GM11168 (cell line): ENCODE results near the gene IGFLR1.

Experiments used
- in situ Hi-C: fragments of 300-500 bp; cut with MboI; formaldehyde crosslinking; loops from one replicate; pipeline ENCODE4 v1.12.0; 2022; ENCODE audit warnings: low sequenced_read_pairs; ENCODE audit not compliant: unreplicated experiment

IGFLR1 gene, protein sequence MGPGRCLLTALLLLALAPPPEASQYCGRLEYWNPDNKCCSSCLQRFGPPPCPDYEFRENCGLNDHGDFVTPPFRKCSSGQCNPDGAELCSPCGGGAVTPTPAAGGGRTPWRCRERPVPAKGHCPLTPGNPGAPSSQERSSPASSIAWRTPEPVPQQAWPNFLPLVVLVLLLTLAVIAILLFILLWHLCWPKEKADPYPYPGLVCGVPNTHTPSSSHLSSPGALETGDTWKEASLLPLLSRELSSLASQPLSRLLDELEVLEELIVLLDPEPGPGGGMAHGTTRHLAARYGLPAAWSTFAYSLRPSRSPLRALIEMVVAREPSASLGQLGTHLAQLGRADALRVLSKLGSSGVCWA

DNA sequence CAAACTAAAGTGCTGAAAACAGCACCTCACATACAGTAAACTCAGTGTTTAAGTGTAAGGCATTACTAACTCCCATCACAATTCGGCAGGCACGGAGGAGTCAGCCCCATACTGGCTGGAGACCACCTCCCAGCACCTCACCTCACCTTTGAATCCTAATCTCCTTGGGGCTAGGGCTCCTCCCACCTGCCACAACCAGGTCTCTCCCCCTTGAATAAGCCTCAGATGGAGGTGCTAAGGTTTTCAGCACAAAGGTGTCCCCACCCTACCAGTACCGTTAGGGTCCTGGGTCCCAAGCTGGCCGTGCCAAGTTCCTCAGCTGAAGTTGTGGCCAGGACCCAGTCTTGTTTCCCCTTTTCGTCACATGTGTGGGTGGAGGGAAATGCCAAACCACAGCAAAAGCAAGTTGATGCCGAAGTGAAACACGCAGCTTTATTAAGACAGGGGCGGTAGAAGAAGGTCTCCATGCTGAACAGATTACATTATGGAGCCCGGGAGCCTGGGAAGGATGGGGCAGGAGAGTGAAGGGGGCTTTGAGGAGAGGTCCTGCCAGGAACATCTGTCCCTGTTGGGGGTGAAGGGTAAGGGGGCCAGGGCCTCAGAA lies at the start of gene IGFLR1:
Gene IGFLR1, minus strand, starts transcription at position 332 of the 604 bp plus-strand sequence. CDS start 1,272 bp downstream, outside the sequence.
- in situ Hi-C loops: no loop called here

DNA sequence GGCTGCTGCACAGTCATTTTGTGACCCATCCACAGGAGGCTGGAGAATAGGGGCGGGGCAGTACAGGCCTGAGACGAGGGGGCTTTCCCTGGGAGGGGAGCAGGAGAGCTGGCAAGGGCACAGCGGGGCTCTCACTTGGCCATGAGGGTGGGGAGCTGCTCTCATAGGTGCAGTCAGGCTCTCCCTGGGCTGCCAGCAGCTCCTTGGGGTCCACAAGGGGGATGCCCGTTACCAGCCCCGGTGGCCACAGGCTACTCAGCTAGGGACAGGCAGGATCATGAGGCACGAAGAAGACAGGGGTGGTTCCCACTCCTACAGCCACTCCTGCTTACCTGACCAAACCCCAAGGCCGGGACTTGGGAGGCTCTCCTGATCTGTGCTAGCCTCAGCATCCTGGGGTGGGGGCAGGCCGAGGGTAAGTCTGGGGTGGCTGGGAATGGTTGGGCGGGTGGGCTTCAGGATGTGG lies 49.6 kb upstream of the IGFLR1 start:
- in situ Hi-C loops: no loop called here

DNA sequence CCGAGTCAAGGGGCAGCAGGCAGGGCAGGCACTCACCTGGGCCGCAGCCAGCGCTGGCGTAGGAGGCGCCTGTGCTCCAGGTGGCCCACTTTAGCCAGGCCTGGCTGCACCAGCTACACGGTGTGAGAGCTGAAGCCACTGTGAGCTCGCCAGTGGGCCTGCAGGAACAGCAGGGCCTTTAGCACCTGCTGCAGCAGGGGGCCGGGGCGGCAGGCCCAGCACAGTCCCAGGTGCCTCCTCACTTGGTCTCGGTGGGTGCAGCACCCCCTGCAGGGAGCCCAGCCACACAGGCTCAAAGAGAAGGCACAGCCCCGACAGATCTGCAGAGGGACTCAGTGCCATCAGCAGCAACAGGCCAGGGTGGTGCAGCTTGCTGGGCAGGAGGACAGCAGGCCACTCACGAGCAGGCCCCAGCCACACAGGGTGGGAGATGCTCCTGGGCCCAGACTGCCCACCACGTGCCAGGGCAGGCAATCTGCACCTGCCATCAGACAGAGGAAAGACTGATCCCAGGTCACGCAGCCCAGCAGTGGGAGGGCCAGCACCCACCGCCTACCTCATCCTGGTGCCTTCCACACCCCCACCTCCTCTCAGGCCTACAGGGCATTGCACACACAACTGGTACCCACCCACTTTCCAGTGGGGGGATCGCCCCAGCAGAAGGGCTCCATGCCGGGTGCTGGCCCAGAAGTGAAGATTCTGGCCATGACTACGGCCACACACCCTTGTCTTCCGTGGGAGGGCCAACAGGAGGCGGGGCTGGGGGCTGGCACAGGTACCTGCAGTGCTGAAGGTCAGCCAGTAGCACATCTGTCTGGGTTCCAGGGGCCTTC lies 48.9 kb upstream of the IGFLR1 start:
- in situ Hi-C loops: no loop called here

DNA sequence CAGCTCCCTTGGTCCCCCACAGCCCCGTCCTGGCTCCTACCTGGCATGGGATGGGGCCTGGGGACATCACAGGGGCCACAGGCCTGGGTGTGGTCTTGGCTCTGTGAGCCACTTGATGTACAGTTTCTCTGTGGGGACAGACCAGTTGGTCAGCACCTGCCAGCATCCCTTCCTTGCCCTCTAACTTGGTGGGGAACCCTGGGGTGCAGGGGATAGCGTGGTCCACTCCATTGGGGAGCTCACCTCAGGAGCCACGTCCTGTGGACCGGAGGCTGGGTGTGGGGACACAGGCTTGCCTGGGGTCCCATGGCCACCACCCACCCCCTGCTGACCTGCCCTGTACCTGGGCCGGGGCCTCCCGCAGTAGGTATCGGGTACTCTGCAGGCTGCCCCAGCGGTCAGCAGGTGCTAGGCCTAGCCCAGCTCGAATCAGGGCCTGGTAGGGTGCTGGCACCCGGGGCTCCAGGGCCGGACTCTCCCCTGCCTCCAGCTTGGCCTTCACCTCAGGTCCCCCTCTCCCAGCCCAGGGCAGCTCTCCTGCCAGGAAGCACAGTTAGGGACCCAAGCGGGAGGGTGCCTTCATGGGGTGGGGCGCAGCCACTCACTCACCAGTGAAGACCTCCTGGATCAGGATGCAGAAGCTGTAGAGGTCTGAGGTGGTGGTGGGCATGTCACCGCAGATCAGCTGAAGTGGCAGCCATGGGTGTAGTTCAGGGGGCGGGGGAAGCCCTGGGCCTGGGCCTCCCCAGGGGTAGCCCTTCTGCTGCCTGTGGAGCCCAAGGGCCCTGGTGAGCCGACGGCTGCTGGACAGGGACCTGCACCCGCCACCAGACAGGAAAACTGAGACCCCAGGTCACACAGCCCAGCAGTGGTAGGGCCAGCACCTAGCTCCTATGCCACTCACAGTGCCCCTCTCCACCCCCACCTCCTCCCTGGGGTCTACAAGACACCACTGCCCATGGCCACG lies 48.0 kb upstream of the IGFLR1 start:
- in situ Hi-C loops: no loop called here

DNA sequence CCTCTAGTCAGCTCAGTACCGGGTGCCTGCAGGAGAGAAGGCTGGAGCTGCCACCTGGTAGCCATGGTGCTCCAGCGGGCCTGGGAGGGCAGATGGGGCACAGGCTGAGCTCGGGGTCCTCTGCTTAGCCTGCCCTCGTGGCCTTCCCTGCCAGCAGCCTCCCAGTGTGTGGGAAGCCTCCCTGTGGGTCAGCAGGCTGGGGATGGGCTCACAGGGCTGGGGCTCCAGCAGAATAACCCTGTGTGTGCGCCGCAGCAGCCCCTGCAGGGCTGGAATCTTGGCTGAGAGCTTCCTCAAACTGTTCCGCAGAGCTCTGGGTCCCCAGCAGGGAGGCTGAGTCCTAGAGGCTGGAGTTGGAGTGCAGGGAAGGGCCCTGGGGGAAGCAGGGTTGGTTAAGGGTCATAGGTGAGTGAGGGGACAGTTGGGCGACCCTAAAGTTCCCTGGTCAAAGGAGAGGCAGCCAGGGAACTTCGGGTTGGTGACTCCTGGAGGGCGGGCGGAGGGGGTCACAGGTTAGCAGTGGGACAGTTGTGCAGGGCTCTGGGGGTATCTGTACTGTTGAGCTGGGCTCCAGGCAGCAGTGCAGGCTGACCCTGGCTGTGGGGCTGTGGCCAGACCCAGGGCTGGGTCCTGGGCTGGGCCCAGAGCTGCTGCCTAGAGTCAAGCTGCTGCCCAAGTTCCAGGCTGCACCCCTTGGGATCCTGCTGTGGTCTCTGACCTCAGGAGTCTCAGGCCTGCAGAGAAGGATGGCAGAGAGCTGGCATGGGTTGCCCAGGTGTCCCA lies 47.1 kb upstream of the IGFLR1 start:
- in situ Hi-C loops: no loop called here

DNA sequence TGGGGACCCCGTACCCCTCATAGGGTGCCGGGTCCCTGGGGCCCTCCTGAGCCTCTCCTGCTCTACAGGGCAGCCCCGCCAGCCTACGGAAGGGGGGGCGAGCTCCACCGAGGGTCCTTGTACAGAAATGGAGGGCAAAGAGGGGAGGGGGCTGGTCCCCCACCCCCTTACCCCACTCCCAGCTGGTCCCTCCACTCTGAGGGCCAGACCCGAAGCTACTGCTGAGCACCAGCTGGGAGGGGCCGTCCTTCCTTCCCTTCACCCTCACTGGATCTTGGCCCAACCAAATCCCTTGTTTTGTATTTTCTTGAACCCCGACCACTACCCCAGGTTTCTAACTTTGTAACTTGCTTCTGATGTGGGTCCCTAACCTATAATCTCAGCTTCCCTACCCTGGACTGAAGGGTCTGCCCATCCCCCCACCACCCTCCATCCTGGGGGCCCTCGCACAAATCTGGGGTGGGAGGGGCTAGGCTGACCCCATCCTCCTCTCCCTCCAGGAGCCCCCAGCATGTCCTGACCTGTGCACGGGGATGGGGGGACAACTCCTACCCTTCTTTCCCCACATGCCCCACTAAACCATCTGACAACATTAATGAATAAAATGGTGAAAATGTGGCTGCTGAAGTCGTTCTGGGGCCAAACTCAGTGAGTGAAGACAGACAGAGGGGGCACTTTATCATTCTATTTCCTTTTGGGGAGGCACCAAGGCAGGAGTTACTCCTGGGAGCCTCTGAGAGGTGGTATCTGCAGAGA lies 46.1 kb upstream of the IGFLR1 start:
- in situ Hi-C loops: no loop called here

DNA sequence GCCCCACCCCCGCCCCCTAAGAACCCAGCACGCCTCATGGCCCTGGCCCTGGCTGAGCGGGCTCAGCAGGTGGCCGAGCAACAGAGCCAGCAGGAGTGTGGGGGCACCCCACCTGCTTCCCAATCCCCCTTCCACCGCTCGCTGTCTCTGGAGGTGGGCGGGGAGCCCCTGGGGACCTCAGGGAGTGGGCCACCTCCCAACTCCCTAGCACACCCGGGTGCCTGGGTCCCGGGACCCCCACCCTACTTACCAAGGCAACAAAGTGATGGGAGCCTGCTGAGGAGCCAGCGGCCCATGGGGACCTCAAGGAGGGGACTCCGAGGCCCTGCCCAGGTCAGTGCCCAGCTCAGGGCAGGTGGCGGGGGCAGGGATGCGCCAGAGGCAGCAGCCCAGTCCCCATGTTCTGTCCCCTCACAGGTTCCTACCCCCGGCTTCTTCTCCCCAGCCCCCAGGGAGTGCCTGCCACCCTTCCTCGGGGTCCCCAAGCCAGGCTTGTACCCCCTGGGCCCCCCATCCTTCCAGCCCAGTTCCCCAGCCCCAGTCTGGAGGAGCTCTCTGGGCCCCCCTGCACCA lies 45.1 kb upstream of the IGFLR1 start:
- in situ Hi-C loops: no loop called here

DNA sequence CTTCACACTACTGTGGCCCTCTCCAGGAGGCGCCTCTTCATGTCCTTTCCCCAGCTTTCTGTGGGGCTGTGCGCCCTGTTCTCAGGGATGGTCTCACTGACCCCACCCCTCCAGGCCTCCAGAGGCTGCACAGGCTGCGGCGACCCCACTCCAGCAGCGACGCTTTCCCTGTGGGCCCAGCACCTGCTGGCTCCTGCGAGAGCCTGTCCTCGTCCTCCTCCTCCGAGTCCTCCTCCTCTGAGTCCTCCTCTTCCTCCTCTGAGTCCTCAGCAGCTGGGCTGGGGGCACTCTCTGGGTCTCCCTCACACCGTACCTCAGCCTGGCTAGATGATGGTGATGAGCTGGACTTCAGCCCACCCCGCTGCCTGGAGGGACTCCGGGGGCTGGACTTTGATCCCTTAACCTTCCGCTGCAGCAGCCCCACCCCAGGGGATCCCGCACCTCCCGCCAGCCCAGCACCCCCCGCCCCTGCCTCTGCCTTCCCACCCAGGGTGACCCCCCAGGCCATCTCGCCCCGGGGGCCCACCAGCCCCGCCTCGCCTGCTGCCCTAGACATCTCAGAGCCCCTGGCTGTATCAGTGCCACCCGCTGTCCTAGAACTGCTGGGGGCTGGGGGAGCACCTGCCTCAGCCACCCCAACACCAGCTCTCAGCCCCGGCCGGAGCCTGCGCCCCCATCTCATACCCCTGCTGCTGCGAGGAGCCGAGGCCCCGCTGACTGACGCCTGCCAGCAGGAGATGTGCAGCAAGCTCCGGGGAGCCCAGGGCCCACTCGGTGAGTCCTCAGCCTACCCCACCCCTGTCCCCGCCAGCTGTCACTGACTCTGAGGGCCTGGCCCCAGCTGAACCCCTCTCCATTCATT lies 44.3 kb upstream of the IGFLR1 start:
- in situ Hi-C loops: no loop called here

DNA sequence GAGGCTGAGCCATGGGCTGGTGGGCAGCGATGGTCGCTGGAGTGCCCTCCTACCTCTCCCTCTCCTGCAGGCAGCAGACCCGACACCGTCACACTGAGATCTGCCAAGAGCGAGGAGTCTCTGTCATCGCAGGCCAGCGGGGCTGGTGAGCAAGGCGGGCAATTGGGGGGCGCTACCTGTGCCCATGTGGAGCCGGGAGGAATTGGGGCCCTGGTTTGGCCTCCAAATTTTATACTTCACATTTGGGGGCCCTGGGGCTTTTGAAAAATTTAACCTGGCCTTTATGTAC lies 43.0 kb upstream of the IGFLR1 start:
- in situ Hi-C loops: no loop called here

DNA sequence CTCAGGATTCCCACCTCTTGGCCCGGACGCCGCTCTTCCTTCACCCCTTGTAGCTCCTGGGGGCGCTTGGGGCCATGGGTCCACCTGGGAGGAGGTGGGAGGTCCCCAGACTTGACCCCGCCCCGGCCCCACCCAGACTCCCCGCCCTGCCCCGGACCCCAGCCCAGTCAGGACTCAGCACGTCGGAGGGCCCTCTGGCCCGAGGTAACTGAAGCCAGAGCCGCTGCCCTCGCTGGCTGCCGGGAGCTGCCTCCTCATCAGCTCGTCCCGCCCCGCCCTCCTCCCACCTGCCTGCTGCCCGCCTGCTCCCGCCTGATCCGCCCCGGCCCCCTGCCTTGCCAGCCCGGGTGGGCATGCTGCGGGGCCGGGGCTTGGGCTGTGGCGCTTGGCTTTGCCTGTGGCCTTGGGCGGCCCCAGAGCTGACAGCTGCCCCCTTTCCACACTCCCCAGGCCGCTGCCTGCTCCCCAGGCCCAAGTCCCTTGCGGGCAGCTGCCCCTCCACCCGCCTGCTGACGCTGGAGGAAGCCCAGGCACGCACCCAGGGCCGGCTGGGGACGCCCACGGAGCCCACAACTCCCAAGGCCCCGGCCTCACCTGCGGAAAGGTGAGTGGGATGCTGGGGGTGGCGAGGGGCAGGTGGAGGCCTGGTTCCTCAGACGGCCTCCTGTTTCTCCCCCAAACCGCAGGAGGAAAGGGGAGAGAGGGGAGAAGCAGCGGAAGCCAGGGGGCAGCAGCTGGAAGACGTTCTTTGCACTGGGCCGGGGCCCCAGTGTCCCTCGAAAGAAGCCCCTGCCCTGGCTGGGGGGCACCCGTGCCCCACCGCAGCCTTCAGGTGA lies 42.5 kb upstream of the IGFLR1 start:
- in situ Hi-C loops: no loop called here

DNA sequence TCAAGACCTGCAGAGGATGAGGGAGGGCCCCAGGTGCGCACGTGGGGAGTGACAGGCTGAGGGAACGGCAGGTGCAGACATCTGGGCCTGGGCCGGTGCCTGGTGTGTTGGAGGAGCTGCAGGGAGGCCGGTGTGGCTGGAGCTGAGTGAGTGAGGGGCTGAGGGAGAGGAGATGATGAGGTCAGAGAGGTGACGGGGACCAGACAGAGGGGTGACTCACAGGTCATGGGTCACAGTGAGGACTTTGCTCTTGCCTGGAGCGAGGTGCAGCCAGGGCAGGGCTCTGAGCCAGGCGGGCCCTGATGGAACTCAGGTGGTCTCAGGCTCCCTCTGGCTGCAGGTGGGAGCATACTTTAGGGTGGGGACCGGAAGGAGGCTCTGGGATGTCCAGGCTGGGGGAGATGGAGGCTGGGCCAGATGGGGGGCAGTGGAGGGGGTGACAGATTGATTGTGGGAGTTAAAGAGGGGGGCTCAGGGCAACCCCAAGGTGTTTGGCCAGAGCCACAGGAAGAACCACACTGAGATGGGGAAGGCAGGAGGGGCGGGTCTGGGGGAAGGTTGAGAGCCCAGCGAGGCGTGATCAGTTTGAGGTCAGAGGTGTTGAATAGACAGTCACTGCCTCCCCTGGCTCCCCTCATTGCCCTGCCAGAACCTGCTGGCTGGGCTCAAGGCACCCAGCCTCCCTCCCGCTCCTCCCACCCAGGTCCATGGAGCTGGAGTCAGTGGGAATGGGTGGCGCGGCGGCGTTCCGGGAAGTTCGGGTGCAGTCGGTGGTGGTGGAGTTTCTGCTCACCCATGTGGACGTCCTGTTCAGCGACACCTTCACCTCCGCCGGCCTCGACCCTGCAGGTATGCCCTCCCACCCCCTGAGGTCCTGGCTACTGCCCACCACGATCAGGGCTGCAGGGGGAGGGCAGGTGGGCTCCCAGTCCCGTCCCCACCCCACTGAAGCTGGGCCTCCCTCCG lies 41.5 kb upstream of the IGFLR1 start:
- in situ Hi-C loops: no loop called here

DNA sequence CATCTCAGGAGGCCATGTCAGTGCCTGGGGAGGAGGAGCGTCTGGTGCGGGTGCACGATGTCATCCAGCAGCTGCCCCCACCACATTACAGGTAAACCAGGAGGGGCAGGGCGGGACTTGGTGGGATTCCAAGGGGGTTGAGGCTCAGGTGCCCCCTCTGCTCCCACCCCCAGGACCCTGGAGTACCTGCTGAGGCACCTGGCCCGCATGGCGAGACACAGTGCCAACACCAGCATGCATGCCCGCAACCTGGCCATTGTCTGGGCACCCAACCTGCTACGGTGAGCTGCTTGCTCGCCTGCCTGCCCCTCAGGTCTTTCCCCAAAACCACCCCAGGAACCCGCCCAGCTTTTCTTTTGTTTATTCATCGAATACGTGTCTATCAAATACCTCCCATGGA lies 40.3 kb upstream of the IGFLR1 start:
- in situ Hi-C loops: no loop called here

DNA sequence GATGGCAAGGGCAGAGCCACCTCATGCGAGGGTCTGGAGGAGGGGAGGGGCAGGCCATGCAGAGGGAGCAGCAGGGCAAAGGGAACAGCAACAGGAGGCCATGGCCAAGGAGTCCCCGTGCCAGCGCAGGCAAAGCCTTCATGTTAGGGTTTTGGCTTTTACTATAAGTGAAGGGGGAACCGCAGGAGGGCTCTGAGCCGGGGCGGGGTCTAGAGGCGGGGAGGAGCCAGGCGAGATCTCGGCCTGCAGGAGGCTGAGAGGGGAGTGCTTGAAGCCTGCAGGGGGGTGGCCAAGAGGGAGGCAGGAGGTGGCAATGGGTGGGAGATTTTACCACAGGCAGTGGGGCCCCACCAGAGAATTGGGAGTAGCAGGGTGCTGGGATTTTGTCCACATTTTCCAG lies 39.4 kb upstream of the IGFLR1 start:
- in situ Hi-C loops: no loop called here

DNA sequence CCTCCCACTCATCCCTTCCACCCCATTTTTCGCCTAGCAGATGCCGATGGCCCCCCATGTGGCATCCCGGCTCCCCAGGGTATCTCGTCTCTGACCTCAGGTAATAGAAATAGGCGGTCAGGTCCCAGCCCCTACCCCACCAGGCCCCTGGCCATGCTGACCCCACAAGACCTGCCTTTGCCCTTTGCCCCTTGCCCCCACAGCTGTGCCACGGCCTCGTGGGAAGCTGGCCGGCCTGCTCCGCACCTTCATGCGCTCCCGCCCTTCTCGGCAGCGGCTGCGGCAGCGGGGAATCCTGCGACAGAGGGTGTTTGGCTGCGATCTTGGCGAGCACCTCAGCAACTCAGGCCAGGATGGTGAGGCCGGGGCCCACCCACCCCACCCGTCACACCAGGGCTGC lies 38.5 kb upstream of the IGFLR1 start:
- in situ Hi-C loops: no loop called here

DNA sequence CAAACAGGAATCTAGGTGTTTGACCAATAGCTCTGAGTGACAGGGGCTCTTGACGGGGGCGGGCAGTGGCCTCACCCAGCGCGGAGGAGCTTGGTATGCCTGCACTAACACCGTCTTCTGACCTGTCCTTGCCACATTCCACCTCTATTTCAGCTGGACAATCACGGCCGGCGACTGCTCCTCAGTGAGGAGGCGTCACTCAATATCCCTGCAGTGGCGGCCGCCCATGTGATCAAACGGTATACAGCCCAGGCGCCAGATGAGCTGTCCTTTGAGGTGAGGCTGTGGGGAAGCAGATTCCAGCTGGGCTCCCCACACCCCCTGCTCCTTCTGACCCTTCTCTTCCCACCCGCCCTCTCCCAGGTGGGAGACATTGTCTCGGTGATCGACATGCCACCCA lies 37.8 kb upstream of the IGFLR1 start:
- in situ Hi-C loops: no loop called here
